Suppressor macrophage (primary cell): ENCODE data around the gene MARVELD1.
A peak's percentile ranks its signal among the peaks of the same experiment; 100 is the strongest.
"Not testable (repeated sequence)": the region's sequence is repeated elsewhere in the genome, so short reads cannot be mapped to it uniquely, and the experiment has no call there.

Experiments
- DNase-seq, 4 experiments: peaks; one replicate each; pipeline ENCODE4 v3.0.0-alpha.2; 2020 to 2022

MARVELD1 gene

GRCh38 chr10:97690133-97690532 is 23.4 kb upstream of the MARVELD1 start:
- DNase-seq: peak in 3 of 4 experiments; percentile 55 to 68 (median 61)

GRCh38 chr10:97698072-97698655 is 15.4 kb upstream of the MARVELD1 start:
- DNase-seq: not testable (repeated sequence)

- DNase-seq: peak; percentile 74 to 88 (median 81)
Observed at GRCh38 chr10:97701438-97702069, 12.0 kb upstream of the MARVELD1 start.

- DNase-seq: no peak
Observed at GRCh38 chr10:97703398-97704067, 10.0 kb upstream of the MARVELD1 start.

GRCh38 chr10:97704341-97704740 is 9.2 kb upstream of the MARVELD1 start:
- no peak for DNase-seq

GRCh38 chr10:97705006-97705670 is 8.4 kb upstream of the MARVELD1 start:
- no peak for DNase-seq

- no peak for DNase-seq
Observed at GRCh38 chr10:97707134-97707861, 6.2 kb upstream of the MARVELD1 start.

GRCh38 chr10:97708167-97708566 is 5.4 kb upstream of the MARVELD1 start:
- DNase-seq: no peak

- DNase-seq: peak; percentile 74 to 85 (median 80)
Observed at GRCh38 chr10:97708976-97709946, 4.3 kb upstream of the MARVELD1 start.

- DNase-seq: peak; percentile 32 to 53 (median 48)
Observed at GRCh38 chr10:97711640-97712572, 1.6 kb upstream of the MARVELD1 start.

GRCh38 chr10:97713826-97714400 is 383 bp downstream of the MARVELD1 start:
- peak; percentile 70 to 87 (median 83) for DNase-seq

GRCh38 chr10:97714401-97715258 is 1.1 kb downstream of the MARVELD1 start:
- DNase-seq: peak; percentile 71 to 84 (median 78)

GRCh38 chr10:97715259-97715874 is 1.8 kb downstream of the MARVELD1 start:
- DNase-seq: no peak

GRCh38 chr10:97717627-97718026 is 4.1 kb downstream of the MARVELD1 start:
- no peak for DNase-seq

- DNase-seq: peak; percentile 37 to 63 (median 62)
Observed at GRCh38 chr10:97718178-97718577, 4.6 kb downstream of the MARVELD1 start.

- DNase-seq: no peak
Observed at GRCh38 chr10:97718659-97719142, 5.2 kb downstream of the MARVELD1 start.

- no peak for DNase-seq
Observed at GRCh38 chr10:97719602-97720001, 6.1 kb downstream of the MARVELD1 start.
